NCI-H2029 treated with DMSO at 0.1 percent for 48 hours (cell line): ENCODE data around the gene ZRSR2.

Source experiments
- DNase-seq: peaks from one replicate; lab custom pipeline; 2025; lab: John Stamatoyannopoulos, UW

ZRSR2 gene

GRCh38 chrX:15854080-15854655 is 63.9 kb downstream of the ZRSR2 start:
- DNase-seq: no peak

DNA sequence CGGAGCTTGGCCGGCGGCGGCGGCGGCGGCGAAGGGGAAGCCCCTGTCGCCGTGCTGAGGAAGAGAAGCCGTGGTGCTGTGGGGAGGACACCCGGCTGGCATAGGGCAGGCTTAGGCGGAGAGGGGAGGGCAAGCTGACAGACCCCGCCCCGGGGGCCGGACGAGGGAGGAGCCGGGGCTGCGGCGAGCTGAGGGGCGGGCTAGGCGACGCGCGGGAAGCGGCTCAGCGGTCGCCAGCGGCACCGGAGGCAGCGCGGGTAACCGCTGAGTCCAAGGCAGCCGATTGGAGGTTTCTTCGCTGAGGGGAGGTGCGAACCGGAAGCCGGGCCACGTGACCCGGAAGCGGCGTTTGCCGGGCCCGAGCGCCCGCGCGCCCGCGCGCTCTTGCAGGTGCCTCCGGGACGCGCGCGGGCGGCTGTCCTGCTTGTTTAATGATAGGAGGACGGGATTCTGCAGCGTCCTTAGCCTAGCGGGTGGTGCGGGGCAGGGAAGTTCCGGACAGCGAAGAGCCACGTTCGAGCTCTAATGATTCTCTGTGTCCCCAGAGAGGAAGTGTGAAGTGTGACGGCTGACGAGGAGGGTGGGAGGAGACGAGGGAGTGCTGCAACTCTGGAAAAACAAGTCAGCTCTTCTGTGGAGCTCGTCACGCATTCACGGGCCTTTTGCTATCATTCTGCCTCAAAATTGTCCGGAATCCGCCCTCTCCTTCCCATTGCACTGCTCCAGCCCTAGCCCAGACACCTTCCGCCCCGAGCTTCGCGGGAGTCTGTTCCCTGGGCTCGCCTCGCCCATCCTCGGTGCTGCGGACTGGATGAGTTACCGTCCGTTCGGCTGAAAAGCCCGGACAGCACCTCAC is 64.7 kb downstream of the ZRSR2 start, which contains the start of gene AP1S2:
AP1S2 (minus strand) TSS at position 102 of the 856 bp plus-strand sequence. CDS start 2,289 bp downstream, outside the sequence.
- DNase-seq: peak; percentile 26

- no peak for DNase-seq
These were observed 65.4 kb downstream of the ZRSR2 start for GRCh38 chrX:15855568-15856221.

- no peak for DNase-seq
These were observed 65.9 kb downstream of the ZRSR2 start for GRCh38 chrX:15856222-15856587.

DNA sequence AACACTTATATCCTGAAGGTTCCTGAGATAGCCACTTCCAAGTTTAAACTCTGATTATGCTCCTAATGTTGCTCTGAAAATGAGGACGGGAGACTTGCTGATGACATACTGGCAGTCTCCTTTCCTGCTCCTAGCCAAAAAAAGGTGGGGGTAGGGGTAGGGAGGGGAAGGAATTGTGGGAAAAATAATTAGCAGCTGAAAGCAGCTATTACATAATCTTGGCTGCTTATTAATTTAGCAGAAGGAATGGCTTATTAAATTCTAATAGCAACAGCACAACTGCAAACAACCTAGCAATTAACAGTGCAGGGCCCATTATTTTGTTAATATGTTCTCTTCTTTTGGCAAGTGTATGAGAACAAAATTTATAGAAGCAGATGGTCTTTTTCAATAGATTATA is 66.4 kb downstream of the ZRSR2 start:
- no peak for DNase-seq

DNA sequence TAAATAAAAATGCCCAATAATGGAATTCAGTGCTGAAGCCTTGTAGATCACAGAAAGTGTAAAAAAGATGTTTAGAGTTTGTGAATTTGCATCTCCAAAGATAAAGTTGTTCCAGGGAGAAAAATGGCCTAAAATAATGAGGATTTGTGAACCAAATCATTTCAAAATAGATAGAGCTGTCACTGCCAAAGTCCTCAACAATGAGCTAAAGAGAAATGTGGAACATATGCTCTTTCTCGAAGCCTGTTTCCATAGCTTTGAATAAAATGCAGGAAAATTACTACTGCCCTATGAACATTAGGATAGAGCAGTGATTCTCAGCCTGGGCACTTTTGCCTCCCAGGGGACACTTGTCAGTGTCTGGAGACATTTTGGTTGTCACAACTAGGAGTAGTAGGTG is 67.8 kb downstream of the ZRSR2 start:
- DNase-seq: no peak

DNA sequence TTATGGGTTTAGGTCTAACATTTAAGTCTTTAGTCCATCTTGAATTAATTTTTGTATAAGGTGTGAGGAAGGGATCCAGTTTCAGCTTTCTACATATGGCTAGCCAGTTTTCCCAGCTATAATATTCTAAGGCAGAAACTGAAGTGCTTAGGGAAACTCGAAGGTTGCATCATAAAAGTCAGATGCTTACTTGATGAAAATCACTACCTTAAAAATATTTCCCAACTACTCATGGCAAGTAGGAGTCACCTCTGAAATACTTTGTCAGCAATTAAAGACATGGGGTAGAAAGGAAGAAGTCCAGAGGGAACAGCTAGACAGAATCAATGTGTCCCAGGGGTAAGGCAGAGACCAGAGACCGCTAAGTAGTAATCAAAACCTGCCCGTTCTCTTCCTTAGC is 70.6 kb downstream of the ZRSR2 start:
- DNase-seq: no peak

GRCh38 chrX:15864023-15864422 is 73.7 kb downstream of the ZRSR2 start:
- no peak for DNase-seq

GRCh38 chrX:15864629-15865028 is 74.3 kb downstream of the ZRSR2 start:
- DNase-seq: no peak

- no peak for DNase-seq
These were observed 75.9 kb downstream of the ZRSR2 start for GRCh38 chrX:15866147-15866546.

GRCh38 chrX:15869695-15870094 is 79.4 kb downstream of the ZRSR2 start:
- DNase-seq: no peak

DNA sequence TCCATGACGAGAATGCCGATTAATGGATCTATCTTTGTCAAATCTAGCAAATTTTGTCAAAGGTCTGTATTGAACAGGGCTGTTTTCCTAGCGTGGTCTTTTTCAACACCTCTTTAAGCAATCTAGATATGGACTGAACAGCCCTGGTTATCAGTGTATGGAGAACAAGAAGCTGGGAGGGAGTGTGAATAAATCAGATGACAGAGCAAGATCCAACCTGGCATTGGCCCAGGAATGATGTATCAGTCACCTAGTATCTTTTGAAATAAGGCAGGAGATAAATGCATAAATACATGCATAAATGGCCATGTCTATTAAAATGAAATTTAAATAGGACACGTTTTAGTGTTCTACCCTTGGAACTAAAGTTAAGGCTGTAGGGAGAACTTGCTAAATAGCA is 80.0 kb downstream of the ZRSR2 start:
- DNase-seq: no peak
